Liver (tissue), 3 donors: ENCODE data around the gene TRIO.

Experiments used
- CTCF ChIP-seq: fragments of 150-350 bp; IDR thresholded peaks from 2 replicates; pipeline ENCODE4 v1.5.1; 2017; ENCODE audit warnings: improper control_type of control experiment, low read depth, low read length; ENCODE audit not compliant: missing input control
- EGR1 ChIP-seq, 2 donors: IDR thresholded peaks; 2 replicates each; pipeline ENCODE4 v1.6.1; 2016 to 2018; ENCODE audit warnings: antibody characterized with exemption in 2 of 2, low read depth in 2 of 2
- FOXA1 ChIP-seq: IDR thresholded peaks from 2 replicates; pipeline ENCODE4 v1.6.1; 2016; ENCODE audit warnings: antibody characterized with exemption
- GABPA ChIP-seq, 2 donors: IDR thresholded peaks in 1 of 2; conservative IDR thresholded peaks in 1 of 2; 2 replicates each; pipeline ENCODE4 v1.6.1; 2016; ENCODE audit warnings: antibody characterized with exemption in 2 of 2, mild to moderate bottlenecking in 1 of 2, moderate library complexity in 1 of 2
- JUND ChIP-seq, 2 donors: IDR thresholded peaks; 2 replicates each; pipeline ENCODE4 v1.6.1; 2016; ENCODE audit warnings: antibody characterized with exemption in 2 of 2
- NR2F2 ChIP-seq: IDR thresholded peaks from 2 replicates; pipeline ENCODE4 v1.6.1; 2016; ENCODE audit warnings: antibody characterized with exemption
- RAD21 ChIP-seq, 2 donors: IDR thresholded peaks; 2 replicates each; pipeline ENCODE4 v1.6.1; 2016; ENCODE audit warnings: antibody characterized with exemption in 2 of 2, mild to moderate bottlenecking in 2 of 2
- REST ChIP-seq: IDR thresholded peaks from 2 replicates; pipeline ENCODE4 v1.6.1; 2016; ENCODE audit warnings: antibody characterized with exemption, mild to moderate bottlenecking
- SP1 ChIP-seq: IDR thresholded peaks from 2 replicates; pipeline ENCODE4 v1.6.1; 2018; ENCODE audit warnings: antibody characterized with exemption, mild to moderate bottlenecking
- TAF1 ChIP-seq: conservative IDR thresholded peaks from 2 replicates; pipeline ENCODE4 v1.6.1; 2016; ENCODE audit warnings: antibody characterized with exemption, mild to moderate bottlenecking
- YY1 ChIP-seq: IDR thresholded peaks from 2 replicates; pipeline ENCODE4 v1.6.1; 2016; ENCODE audit warnings: antibody characterized with exemption, mild to moderate bottlenecking
- TF ChIP-seq, protein P1 (sequence below): IDR thresholded peaks from 2 replicates; pipeline ENCODE4 v1.6.1; 2016; ENCODE audit warnings: antibody characterized with exemption
- TF ChIP-seq, protein P2 (sequence below): IDR thresholded peaks from 2 replicates; pipeline ENCODE4 v1.6.1; 2016; ENCODE audit warnings: antibody characterized with exemption
- donor health status: healthy.
- donor health status: healthy.

DNA sequence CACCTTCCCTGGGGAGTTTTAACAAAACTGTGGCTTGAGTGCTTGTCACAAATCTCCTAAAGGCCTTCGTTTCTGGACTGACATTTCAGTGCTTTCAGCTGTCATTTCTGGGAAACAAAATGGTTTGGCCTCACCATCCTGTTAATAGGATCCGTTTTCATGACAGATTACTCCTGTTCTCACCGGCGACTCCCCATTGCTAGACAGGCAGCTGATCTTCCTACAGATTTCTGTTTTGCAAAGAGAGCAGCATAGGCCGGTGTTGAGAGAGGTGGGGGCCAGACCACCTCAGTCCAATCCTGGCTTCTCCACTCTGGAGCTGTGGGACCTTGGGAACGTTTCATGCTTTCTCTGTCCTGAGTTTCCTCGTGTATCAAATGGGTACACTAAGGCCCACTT is 363.0 kb downstream of the TRIO start:
- no peak for TF ChIP-seq CTCF
- no peak for TF ChIP-seq JUND (IDR thresholded peaks at IDR 0.05)
- no peak for TF ChIP-seq REST
- TF ChIP-seq RAD21 (IDR thresholded peaks at IDR 0.05), result no peak
- TF ChIP-seq, protein P1, sequence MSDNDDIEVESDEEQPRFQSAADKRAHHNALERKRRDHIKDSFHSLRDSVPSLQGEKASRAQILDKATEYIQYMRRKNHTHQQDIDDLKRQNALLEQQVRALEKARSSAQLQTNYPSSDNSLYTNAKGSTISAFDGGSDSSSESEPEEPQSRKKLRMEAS, result no peak
- no peak for TF ChIP-seq FOXA1
- TF ChIP-seq GABPA (IDR thresholded peaks at IDR 0.05 in 1 of 2, conservative IDR thresholded peaks at IDR 0.05 in 1 of 2), result no peak
- no peak for TF ChIP-seq NR2F2
- no peak for TF ChIP-seq TAF1
- no peak for TF ChIP-seq YY1
- TF ChIP-seq, protein P2, sequence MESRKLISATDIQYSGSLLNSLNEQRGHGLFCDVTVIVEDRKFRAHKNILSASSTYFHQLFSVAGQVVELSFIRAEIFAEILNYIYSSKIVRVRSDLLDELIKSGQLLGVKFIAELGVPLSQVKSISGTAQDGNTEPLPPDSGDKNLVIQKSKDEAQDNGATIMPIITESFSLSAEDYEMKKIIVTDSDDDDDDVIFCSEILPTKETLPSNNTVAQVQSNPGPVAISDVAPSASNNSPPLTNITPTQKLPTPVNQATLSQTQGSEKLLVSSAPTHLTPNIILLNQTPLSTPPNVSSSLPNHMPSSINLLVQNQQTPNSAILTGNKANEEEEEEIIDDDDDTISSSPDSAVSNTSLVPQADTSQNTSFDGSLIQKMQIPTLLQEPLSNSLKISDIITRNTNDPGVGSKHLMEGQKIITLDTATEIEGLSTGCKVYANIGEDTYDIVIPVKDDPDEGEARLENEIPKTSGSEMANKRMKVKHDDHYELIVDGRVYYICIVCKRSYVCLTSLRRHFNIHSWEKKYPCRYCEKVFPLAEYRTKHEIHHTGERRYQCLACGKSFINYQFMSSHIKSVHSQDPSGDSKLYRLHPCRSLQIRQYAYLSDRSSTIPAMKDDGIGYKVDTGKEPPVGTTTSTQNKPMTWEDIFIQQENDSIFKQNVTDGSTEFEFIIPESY, result no peak
- no peak for TF ChIP-seq SP1
- no peak for TF ChIP-seq EGR1 (IDR thresholded peaks at IDR 0.05; ENCODE audit: low read depth in 2 of 2)
